GM13976 (cell line): Measurements from ENCODE around the gene SLC19A2.
"Not testable (repeated sequence)": the region's sequence is repeated elsewhere in the genome, so short reads cannot be mapped to it uniquely, and the experiment has no call there.

Experiments
- DNase-seq: peaks from one replicate; pipeline ENCODE4 v3.0.0; 2012; ENCODE audit warnings: low spot score
- in situ Hi-C: fragments of 300-500 bp; cut with MboI; formaldehyde crosslinking; loops from one replicate; pipeline ENCODE4 v1.12.0; 2022; ENCODE audit warnings: low sequenced_read_pairs, mixed read lengths, inconsistent platforms; ENCODE audit not compliant: unreplicated experiment
- TF ChIP-seq, protein P1 (sequence below): IDR thresholded peaks from 2 replicates; pipeline ENCODE4 v1.5.1; 2012; ENCODE audit warnings: borderline replicate concordance, mild to moderate bottlenecking; ENCODE audit not compliant: insufficient read depth; ENCODE audit errors: extremely low read depth, missing control alignments, control extremely low read depth

SLC19A2 gene, protein sequence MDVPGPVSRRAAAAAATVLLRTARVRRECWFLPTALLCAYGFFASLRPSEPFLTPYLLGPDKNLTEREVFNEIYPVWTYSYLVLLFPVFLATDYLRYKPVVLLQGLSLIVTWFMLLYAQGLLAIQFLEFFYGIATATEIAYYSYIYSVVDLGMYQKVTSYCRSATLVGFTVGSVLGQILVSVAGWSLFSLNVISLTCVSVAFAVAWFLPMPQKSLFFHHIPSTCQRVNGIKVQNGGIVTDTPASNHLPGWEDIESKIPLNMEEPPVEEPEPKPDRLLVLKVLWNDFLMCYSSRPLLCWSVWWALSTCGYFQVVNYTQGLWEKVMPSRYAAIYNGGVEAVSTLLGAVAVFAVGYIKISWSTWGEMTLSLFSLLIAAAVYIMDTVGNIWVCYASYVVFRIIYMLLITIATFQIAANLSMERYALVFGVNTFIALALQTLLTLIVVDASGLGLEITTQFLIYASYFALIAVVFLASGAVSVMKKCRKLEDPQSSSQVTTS

GRCh38 chr1:169485431-169486280 lies at the start of gene SLC19A2:
SLC19A2 (minus strand) TSS chr1:169485944; CDS start chr1:169485766, 178 bp downstream.
- DNase-seq: peak; percentile 98
- TF ChIP-seq, protein P1, sequence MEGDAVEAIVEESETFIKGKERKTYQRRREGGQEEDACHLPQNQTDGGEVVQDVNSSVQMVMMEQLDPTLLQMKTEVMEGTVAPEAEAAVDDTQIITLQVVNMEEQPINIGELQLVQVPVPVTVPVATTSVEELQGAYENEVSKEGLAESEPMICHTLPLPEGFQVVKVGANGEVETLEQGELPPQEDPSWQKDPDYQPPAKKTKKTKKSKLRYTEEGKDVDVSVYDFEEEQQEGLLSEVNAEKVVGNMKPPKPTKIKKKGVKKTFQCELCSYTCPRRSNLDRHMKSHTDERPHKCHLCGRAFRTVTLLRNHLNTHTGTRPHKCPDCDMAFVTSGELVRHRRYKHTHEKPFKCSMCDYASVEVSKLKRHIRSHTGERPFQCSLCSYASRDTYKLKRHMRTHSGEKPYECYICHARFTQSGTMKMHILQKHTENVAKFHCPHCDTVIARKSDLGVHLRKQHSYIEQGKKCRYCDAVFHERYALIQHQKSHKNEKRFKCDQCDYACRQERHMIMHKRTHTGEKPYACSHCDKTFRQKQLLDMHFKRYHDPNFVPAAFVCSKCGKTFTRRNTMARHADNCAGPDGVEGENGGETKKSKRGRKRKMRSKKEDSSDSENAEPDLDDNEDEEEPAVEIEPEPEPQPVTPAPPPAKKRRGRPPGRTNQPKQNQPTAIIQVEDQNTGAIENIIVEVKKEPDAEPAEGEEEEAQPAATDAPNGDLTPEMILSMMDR: peak; percentile 30
- in situ Hi-C loops: no loop called here

DNA sequence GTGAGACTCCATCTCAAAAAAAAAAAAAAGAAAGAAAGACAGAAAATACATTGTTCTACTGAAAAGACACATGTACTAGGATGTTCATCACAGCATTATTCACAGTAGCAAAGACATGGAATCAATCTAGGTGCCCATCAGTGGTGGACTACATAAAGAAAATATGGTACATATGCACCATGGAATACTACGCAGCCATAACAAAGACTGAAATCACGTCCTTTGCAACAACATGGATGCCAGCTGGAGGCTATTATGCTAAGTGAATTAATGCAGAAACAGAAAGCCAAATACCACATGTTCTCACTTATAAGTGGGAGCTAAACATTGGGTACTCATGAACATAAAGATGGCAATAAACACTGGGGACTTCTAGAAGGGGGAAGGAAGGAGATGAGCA lies 48.9 kb upstream of the SLC19A2 start:
- DNase-seq: no peak
- TF ChIP-seq, protein P1: no peak
- in situ Hi-C loops: no loop called here

- in situ Hi-C loops, DNase-seq: not testable (repeated sequence)
These were observed 47.9 kb upstream of the SLC19A2 start for GRCh38 chr1:169533528-169534190.

- TF ChIP-seq, protein P1: no peak
- in situ Hi-C loops: no loop called here
These were observed 44.7 kb upstream of the SLC19A2 start for GRCh38 chr1:169530448-169530847.

DNA sequence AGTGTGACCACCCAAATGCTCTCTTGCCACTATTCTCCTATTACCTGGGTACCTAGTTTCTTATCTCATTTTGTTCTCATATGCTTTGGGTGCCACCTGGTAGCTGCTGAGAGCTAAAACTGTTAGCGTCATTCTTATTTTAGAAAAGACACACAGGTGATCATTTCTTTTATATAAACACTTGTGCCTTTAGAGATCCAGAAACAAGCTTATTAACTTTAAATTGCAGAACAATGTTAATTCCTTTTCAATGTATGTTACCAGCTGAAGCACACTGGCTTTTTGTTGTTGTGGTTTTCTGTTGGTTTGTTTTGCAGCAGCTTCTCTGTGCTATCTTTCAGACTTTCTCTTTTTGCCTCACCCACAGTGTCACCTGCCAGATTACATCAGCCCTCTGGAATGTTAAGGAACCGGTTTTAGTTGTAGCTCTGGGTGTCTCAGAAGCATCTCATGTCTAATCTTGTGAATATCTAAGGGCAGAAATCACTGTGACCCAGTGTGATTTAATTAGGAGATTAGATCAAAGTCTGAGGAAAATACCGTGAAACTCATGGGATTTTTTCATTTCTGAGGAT lies 43.4 kb upstream of the SLC19A2 start:
- in situ Hi-C loops: no loop called here
- TF ChIP-seq, protein P1: no peak

More at GRCh38 chr1:169530448-169530847, 44.7 kb upstream of the SLC19A2 start:
- no peak for DNase-seq

DNA sequence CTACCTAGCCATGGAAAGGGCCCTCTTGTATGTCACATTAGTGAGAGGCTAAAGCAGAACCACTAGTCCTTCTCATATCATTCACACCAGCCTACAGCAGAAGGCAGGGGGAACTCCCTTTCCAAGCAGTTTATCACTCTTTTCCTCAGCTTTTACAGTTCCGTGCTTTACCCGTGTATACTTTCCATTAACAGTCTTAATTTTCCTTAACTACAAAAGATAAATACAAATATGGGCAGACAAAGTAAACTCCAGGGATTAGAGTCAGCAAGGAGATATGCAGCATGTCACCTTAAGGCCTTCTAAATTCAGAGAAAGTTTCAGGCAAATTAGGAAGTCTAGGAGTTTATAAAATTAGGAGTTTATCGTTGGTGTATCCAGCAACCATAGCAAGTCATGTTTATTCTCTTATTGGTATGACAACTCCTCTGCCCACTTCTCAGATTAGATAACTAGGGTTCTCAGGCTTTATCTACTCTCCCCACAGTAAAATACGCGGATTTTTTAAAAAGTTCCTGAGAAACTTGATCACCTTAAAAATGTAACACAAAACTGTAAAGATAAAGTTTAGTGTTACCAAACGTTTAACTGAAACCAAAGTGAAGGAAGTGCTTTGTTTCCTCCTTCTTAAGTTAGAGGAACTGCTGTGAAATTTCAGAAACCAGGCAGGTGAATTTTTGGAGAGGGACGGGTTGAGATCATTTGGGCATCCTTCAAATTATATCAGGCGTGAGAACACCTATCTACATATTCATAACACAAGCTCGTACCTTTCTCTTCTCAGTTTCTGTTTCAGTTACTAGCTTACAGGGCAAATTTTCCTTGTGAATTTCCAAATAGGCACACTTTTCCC lies 42.7 kb upstream of the SLC19A2 start:
- no peak for DNase-seq
- in situ Hi-C loops: no loop called here

More for the DNA sequence above, 43.4 kb upstream of the SLC19A2 start:
- DNase-seq: no peak

More for the DNA sequence above, 42.7 kb upstream of the SLC19A2 start:
- TF ChIP-seq, protein P1: no peak
